SH-SY5Y (cell line): ENCODE results near the gene CHST9.

Source experiments
- GATA2 ChIP-seq: IDR thresholded peaks from 2 replicates; pipeline ENCODE4 v1.6.1; 2011; ENCODE audit warnings: mild to moderate bottlenecking, low read depth, low read length
- GATA3 ChIP-seq: IDR thresholded peaks from 2 replicates; pipeline ENCODE4 v1.6.1; 2011; ENCODE audit warnings: low read depth, mild to moderate bottlenecking, low read length, moderate library complexity

- TF ChIP-seq GATA2 = no peak
- no peak for TF ChIP-seq GATA3
Observed at GRCh38 chr18:26956863-26957262, 228.2 kb downstream of the CHST9 start.
